Measurements from ENCODE around the gene NDEL1.

- no peak for TF ChIP-seq CTCF (IDR thresholded peaks at IDR 0.05)
- TF ChIP-seq CDX4 (CRISPR knock-in tag; IDR thresholded peaks at IDR 0.05; ENCODE audit: borderline replicate concordance) = no peak
- TF ChIP-seq FOXP4 (CRISPR knock-in tag; IDR thresholded peaks at IDR 0.05) = no peak
- no peak for TF ChIP-seq ZNF281 (CRISPR knock-in tag; IDR thresholded peaks at IDR 0.05)
These were observed 17.6 kb downstream of the NDEL1 start for GRCh38 chr17:8453326-8453725.

Measured in WTC11 (cell line).